HG03469 (cell line): ENCODE results near the gene KSR1.

Experiments used
- ATAC-seq: cut with Tn5 transposase; IDR thresholded peaks from one replicate; pipeline ENCODE4 v1.9.1; 2021; ENCODE audit warnings: mild to moderate bottlenecking, moderate library complexity, moderate number of reproducible peaks; ENCODE audit not compliant: unreplicated experiment

The KSR1 gene

DNA sequence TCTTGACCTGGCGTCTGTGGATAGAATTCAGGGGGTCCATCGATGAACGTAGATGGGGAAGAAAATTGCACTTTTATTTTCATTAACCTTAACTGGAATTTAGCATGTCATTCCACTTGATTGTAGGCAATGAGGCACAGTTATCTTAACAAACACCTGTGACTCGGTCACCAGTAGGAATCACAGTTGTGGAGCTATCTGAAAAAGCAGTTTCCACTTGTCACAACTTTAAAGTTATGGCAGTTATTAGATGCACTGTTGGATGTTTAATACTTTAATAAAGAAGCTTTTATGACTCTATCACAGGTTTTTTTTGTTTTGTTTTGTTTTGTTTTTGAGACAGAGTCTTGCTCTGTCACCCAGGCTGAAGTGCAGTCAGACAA, 91.0 kb downstream of the KSR1 start:
- no peak for ATAC-seq

DNA sequence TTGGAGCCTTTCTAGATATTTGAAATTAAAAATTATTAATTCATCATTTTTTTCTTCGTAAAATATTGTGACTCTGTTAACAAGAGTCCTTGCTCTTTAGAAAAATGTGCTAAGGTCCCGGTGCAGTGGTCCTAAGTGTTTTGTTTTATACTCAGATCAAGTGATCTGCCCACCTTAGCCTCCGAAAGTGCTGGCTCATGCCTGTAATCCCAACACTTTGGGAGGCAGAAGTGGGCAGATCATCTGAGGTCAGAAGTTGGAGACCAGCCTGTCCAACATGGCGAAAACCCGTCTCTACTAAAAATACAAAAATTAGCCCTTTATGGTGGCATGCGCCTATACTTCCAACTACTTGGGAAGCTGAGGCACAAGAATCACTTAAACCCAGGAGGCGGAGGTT, 92.1 kb downstream of the KSR1 start:
- no peak for ATAC-seq

DNA sequence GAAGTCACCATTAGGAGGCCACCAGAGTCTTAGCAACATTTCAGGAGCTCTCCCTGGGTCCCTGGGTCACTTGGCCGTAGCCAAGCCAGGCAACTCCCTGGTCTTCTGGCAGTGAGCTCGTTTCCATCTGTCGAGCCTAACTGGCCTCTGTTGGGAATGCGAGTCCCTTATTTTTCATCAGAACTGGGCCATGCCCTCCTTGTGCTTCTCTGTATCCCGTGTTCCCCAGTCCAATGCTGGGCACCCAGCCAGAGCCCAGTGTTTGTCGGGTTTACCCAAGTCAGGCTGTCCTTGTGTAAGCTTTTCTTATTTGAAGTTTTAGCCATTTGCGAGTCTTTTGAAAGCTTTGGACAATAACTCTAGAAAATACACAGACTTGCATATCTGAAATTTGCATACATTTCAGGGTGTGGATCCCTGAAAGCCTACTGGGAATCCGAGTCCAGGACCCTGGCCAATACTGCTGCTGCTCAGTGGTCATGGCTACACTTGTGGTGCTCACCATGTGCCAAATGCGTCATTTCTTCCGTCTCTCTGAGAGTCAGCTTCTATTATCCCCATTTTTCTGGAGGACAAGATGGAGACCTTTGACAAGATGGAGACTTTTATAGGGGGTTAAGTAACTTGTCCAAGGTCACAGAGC, 93.1 kb downstream of the KSR1 start:
- ATAC-seq = no peak

GRCh38 chr17:27550291-27550930, 94.2 kb downstream of the KSR1 start:
- no peak for ATAC-seq

GRCh38 chr17:27550974-27551505, 94.8 kb downstream of the KSR1 start:
- ATAC-seq = no peak

GRCh38 chr17:27551701-27552248, 95.5 kb downstream of the KSR1 start:
- ATAC-seq = no peak

- ATAC-seq = no peak
Measured at GRCh38 chr17:27552276-27552732, 96.1 kb downstream of the KSR1 start.

DNA sequence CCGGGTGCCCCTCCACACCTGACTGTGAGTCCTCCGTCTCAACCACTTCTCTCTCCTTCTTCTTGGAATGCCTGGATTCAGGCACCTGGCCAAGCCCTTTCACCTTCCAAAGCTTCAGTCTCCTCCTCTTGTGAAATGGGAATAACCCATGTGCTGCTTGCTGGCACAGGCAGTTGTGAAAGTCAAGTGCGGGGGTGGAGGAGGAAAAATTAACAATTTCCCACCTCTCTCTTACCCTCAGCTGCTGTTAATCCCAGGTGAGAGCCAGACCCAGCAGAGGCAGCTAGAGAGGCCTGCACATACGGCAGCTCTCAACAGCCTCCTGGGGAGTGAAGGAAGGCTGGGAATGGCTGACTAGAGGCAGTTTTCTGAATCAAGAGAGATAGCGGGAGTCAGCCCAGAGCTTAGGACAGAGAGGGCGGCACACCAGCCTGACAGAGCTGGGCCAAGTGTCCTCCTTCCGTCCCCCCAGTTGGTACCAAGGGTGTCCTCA, 96.8 kb downstream of the KSR1 start:
- ATAC-seq = no peak

GRCh38 chr17:27554152-27554551, 97.9 kb downstream of the KSR1 start:
- ATAC-seq = no peak

- no peak for ATAC-seq
Measured at GRCh38 chr17:27554911-27555310, 98.7 kb downstream of the KSR1 start.

DNA sequence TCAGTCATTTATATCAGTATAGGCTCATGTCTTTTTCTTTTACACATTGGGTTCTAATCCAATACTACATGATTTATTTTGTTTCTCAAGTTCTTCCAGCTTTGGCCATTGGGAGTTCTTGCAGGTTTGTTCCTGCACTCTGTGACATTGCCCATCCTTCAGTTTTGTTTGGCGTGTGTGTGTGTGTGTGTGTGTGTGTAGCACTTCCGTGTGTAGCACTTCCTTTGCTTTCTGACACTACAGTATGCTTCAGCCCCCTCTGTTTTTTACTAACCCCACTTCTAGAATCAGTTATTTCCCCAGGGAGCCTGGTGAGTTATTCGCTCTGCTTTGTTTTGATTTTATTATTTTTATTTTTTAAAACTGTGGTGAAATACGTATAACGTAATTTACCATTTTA, 99.1 kb downstream of the KSR1 start:
- no peak for ATAC-seq

DNA sequence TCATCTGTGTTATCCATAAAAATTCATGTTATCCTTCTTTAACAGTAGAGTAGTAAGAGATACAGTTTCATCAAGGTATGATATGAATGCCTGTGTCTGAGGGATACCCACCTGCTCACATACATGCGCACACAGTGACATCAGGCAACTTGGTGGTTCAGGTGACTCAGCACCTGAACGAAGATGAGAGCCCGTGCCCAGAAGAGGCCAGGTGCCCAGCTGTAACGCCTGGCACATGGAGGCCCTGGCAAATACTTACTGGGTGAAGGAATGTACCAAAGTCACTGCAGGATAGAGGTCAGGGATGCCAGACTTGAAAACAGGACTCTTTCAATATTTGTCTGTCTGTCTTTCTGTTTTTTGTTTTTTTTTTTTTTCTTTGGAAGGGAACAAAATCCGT, 102.1 kb downstream of the KSR1 start:
- ATAC-seq = no peak

GRCh38 chr17:27558842-27559505, 102.7 kb downstream of the KSR1 start:
- ATAC-seq = no peak

- no peak for ATAC-seq
Measured at GRCh38 chr17:27559506-27560481, 103.5 kb downstream of the KSR1 start.

GRCh38 chr17:27560668-27561067, 104.4 kb downstream of the KSR1 start:
- ATAC-seq = no peak

GRCh38 chr17:27562777-27563455, 106.7 kb downstream of the KSR1 start:
- no peak for ATAC-seq

- ATAC-seq = no peak
Measured at GRCh38 chr17:27563532-27563931, 107.3 kb downstream of the KSR1 start.

- no peak for ATAC-seq
Measured at GRCh38 chr17:27564463-27564862, 108.2 kb downstream of the KSR1 start.

- no peak for ATAC-seq
Measured at GRCh38 chr17:27565874-27566670, 109.8 kb downstream of the KSR1 start.
